Dermis microvascular lymphatic vessel endothelial cell (primary cell): ENCODE data around the gene P4HA3. TPM values are rescaled to one million over a fixed set of nuclear protein-coding genes. Genes with fewer than 3 reads are reported as not detected.

Experiments used
- total RNA-seq: library from RNA; depleted of rRNA; stranded (reverse); fragments of >200 nt; gene quantifications from 2 replicates; pipeline ENCODE4 v1.2.1, GENCODE V29; 2014

P4HA3 gene
- total RNA-seq, 1 donor from 2014 or later = 48.3 TPM

Other genes with a start within 250 kb of the P4HA3 start
- 7.1 and 12.5 TPM in 2 replicates for gene C2CD3, start 140.6 kb downstream of the P4HA3 start, total RNA-seq
- 21.3 and 22.3 TPM in 2 replicates for gene PPME1, start 140.4 kb downstream of the P4HA3 start, total RNA-seq
- 36.6 and 55.6 TPM in 2 replicates for gene PGM2L1, start 86.8 kb upstream of the P4HA3 start, total RNA-seq
- gene KCNE3, start 155.9 kb upstream of the P4HA3 start, total RNA-seq = 0.51 and 1.0 TPM in 2 replicates
- 4.3 and 4.5 TPM in 2 replicates for gene LIPT2, start 182.1 kb upstream of the P4HA3 start, total RNA-seq